GM18909 (cell line): ENCODE data around the gene PPT1.

ENCODE experiments used
- ATAC-seq: cut with Tn5 transposase; IDR thresholded peaks from one replicate; pipeline ENCODE4 v1.9.1; 2021; ENCODE audit warnings: mild to moderate bottlenecking; ENCODE audit not compliant: unreplicated experiment, poor library complexity

PPT1 gene

GRCh38 chr1:40096977-40097782 is at the start of gene PPT1:
Gene PPT1, minus strand, starts transcription at chr1:40097252. Its CDS starts 14 bp downstream, at chr1:40097238.
- ATAC-seq: peak; percentile 91

- no peak for ATAC-seq
Measured at GRCh38 chr1:40143891-40144575, 47.0 kb upstream of the PPT1 start.

- no peak for ATAC-seq
Measured at GRCh38 chr1:40141878-40142535, 45.0 kb upstream of the PPT1 start.

- no peak for ATAC-seq
Measured at GRCh38 chr1:40140211-40140973, 43.3 kb upstream of the PPT1 start.

GRCh38 chr1:40133839-40134238 is 36.8 kb upstream of the PPT1 start:
- ATAC-seq: no peak

GRCh38 chr1:40133312-40133665 is 36.2 kb upstream of the PPT1 start:
- ATAC-seq: no peak

- no peak for ATAC-seq
Measured at GRCh38 chr1:40132383-40133311, 35.6 kb upstream of the PPT1 start.

- ATAC-seq: no peak
Measured at GRCh38 chr1:40130892-40131291, 33.8 kb upstream of the PPT1 start.

GRCh38 chr1:40122855-40123254 is 25.8 kb upstream of the PPT1 start:
- no peak for ATAC-seq

- no peak for ATAC-seq
Measured at GRCh38 chr1:40120128-40120527, 23.1 kb upstream of the PPT1 start.

- ATAC-seq: no peak
Measured at GRCh38 chr1:40114400-40114799, 17.3 kb upstream of the PPT1 start.

- ATAC-seq: no peak
Measured at GRCh38 chr1:40110389-40110788, 13.3 kb upstream of the PPT1 start.

- ATAC-seq: no peak
Measured at GRCh38 chr1:40107290-40107959, 10.4 kb upstream of the PPT1 start.

GRCh38 chr1:40105028-40105427 is 8.0 kb upstream of the PPT1 start:
- ATAC-seq: no peak

GRCh38 chr1:40102896-40103295 is 5.8 kb upstream of the PPT1 start:
- ATAC-seq: no peak

- no peak for ATAC-seq
Measured at GRCh38 chr1:40102038-40102437, 5.0 kb upstream of the PPT1 start.

- peak; percentile 18 for ATAC-seq
Measured at GRCh38 chr1:40096646-40096976, 441 bp downstream of the PPT1 start.

GRCh38 chr1:40095806-40096205 is 1.2 kb downstream of the PPT1 start:
- ATAC-seq: no peak

GRCh38 chr1:40094466-40095110 is 2.5 kb downstream of the PPT1 start:
- ATAC-seq: no peak
